ENCODE data around the gene ABHD12.

- no peak for TF ChIP-seq CTCF (IDR thresholded peaks at IDR 0.05; ENCODE audit: low read length)
- no peak for TF ChIP-seq EZH2 (IDR thresholded peaks at IDR 0.05; ENCODE audit: borderline replicate concordance, low read length)
Observed at GRCh38 chr20:25369529-25369928, 21.1 kb downstream of the ABHD12 start.

All from OCI-LY1 (cell line).